Fibroblast of gingiva (primary cell): Measurements from ENCODE around the gene CLTCL1.

Experiments
- DNase-seq: peaks from one replicate; pipeline ENCODE4 v3.0.0-alpha.2; 2011; ENCODE audit warnings: low read depth

The CLTCL1 gene

DNA sequence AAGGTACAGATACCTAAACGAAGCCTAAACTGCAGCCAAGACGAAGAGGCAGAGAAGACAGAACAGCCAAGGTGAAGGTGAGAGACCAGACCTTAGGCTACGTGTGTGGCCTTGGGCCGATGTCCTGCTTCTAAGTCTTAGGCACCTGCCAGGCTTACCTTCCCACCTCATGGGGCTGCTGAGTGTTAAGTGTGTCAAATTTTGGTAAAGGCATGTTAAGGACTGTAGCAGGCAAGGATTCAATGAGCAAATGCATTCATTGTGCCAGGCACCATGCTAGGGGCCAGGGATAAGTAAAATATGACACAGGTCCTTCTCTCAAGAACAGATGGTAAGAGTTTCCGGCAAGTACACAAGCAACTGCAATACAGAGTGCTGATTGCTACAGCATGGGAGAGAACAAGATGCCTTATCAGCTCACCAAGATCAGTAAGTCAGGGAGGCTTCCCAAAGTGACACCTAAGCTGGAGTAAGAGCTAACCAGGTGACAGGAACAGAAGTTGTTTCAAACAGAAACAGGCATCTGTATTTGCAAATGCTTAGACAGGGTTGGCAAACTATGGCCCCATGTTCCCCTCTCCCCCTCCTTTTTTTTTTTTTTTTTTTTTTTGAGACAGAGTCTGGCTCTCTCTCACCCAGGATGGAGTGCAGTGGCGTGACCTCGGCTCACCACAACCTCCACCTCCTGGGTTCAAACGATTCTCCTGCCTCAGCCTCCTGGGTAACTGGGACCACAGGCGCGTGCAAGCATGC, 46.7 kb downstream of the CLTCL1 start:
- no peak for DNase-seq

DNA sequence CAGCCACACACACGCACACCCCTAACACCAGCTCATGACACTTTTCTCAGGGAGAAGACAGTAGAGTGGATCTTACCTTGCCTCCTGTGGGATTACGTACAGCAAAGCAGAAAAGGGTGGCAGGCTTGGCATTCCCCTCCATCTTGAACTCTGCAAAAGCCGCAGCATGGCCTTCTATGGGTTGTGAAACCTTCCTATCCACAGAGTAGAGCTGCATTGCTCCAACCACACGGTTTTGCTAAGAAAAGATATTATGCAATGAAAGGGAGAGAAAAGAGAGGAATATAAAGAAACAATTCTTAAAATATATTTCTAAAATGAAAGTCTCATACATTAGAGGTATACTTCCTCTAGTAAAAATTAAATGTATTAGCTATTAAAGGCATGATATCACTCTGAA, 48.8 kb downstream of the CLTCL1 start:
- DNase-seq = no peak

DNA sequence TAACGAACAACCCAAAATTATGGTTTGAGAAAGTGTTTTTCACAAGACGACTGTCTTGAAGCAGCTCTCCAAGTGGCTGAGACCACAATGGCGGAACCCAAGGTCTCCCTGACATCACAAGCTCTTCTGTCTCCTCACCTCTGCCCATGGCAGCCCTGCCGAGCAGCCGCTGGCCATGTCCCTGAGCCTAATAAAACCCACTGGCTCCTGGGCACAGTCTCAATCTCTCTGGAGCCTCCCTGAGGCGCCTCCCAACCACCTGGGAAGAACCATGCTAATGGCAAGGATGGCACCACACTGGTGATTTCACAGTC, 50.0 kb downstream of the CLTCL1 start:
- DNase-seq = no peak

DNA sequence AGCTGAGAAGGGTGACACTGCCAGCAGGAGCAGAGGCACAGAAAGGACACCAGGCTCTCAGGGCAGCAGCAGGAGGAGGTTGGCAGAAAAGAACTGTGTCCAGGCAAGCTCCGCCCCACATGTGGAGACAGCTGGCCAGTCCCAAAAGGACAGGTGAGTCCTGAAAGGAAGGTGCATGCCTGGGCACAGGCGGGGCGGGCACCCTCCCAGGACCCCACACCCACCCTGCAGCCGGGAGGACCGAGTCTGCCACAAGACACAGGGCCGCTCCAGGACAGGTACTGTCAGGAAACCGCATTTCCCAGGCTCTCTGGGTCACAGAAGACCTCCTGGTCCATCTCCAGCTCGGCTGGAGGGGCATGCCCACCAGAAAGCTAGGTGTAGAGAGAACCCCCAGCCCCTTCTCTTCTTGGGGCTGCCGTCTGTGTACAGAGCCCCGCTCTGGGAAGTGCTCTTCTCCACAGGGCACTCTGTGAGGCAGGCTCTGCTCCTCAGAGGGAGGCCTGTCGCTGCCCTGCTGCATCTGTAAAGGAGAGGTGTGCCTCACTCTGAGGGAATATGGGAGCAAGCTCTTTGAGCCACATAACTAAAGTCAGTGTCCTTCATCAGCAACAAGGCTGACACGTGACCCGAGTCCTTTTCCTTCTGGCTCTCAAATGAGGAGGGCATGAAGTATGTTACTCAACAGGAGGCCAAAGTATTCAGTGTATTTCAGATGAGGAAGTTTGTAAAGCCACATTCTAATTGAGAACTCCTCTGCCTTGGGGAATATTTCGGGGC, 50.5 kb downstream of the CLTCL1 start:
- no peak for DNase-seq

DNA sequence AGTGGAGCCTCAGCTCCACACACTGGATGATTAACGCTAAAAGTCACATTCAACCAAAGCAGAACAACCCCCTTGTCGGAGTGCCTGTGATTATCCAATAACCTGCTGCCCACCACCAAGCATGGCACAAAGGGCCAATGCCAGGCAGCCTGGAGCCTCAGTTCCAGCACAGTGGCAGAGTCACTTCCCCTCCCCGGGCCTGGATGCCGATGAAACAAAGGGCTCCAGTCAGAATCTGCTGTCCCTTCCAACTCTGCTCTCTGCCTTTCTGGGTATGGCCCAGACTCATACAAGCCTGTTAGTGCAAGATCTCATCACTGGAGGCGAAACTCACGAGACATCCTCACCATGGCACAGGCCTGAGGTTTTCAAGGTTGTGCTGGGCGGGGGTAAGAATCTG, 52.1 kb downstream of the CLTCL1 start:
- no peak for DNase-seq

GRCh38 chr22:19238900-19239299, 52.6 kb downstream of the CLTCL1 start:
- no peak for DNase-seq

GRCh38 chr22:19235874-19236273, 55.6 kb downstream of the CLTCL1 start:
- DNase-seq = no peak

- no peak for DNase-seq
Observed at GRCh38 chr22:19234126-19234896, 57.2 kb downstream of the CLTCL1 start.

GRCh38 chr22:19233189-19233661, 58.3 kb downstream of the CLTCL1 start:
- DNase-seq = no peak

- DNase-seq = no peak
Observed at GRCh38 chr22:19232623-19233022, 58.9 kb downstream of the CLTCL1 start.

DNA sequence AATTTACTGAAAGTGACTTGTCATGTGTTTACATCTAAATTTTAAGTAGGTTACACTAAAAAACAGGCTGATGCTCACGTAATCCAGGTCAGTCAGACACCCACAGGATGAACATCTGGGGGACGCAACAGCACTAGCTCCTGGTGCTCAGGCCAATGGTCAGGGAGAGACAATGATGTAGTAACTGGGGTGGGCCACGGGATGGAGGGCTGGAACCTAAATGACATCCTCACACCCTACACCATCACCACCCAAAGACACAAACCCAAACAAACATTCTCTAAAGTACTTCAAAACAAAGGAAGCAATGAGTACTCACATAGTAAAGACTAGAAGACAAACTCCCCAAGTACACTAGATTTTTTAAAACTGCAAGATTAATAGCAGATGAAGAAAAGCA, 59.5 kb downstream of the CLTCL1 start:
- DNase-seq = no peak

GRCh38 chr22:19229600-19229999, 61.9 kb downstream of the CLTCL1 start:
- DNase-seq = no peak

GRCh38 chr22:19228179-19228578, 63.3 kb downstream of the CLTCL1 start:
- DNase-seq = no peak

- peak; percentile 18 for DNase-seq
Observed at GRCh38 chr22:19226428-19226827, 65.1 kb downstream of the CLTCL1 start.

DNA sequence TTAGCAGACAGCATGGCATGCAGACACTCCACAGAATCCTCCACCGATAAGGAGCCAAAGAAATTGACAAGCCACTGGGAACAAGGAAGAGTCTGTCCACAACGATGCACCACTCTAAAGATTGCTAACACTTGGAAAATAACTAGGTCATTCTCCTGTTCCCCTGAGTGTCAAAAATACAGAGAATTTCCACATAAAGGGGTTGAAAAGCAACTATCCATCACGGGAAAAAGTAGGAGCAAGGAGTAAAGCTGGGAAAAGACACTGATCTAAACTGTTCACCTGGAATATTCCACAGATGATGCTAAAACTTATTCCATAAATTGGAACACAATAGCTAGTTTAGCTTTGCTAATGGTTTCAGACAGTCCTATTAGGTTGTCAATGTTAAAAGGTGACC, 66.0 kb downstream of the CLTCL1 start:
- no peak for DNase-seq

DNA sequence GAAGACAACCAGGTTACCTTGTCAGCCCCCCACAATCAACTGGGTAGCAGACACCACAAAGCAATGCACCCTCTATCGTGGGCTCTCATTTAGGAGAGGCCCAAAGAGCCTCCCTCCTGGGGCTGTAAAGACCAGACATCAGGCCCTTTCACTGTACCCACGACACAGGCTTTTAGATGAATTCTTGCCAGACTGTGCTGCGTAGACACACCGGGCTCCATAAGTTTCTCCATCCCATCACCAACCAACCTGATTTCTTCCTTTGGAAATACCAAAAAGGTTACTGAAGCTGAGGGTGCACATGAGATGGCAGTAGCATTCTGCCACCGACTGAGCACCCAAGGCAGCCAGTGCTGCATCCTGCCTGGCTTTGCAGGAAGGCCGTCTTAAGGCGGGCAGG, 66.5 kb downstream of the CLTCL1 start:
- DNase-seq = no peak

GRCh38 chr22:19224557-19224956, 67.0 kb downstream of the CLTCL1 start:
- no peak for DNase-seq

DNA sequence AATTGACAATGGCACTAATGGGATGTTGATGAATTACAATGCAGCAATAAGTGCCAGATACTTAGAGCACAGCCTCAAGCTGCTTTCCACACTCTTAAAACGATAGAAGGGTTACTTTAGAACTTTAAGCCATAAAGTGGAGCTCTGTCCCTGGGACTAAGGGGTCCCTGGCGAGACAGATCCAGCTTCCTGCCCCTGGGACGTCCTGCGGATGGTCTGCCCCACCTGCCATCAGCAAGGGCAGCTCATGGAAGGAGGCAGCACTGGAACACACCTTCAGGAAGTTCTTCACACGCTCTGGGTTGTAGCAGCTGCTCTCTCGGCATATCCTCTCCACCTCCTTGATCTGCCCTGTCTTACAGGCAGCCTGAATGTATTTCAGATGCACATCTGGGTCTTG, 67.9 kb downstream of the CLTCL1 start:
- DNase-seq = no peak

GRCh38 chr22:19223110-19223509, 68.4 kb downstream of the CLTCL1 start:
- no peak for DNase-seq

GRCh38 chr22:19222242-19223005, 69.1 kb downstream of the CLTCL1 start:
- DNase-seq = no peak

GRCh38 chr22:19220867-19221266, 70.7 kb downstream of the CLTCL1 start:
- no peak for DNase-seq
